Testis (tissue), 3 donors: ENCODE measurements around the gene OR2M4. TPM values are rescaled to one million over a fixed set of nuclear protein-coding genes. Genes with fewer than 3 reads are reported as not detected.

Experiments used
- DNase-seq: peaks from one replicate; pipeline ENCODE4 v3.0.0-alpha.2; 2019
- H3K27ac ChIP-seq, 2 donors: fragments of 200-600 bp; sonication (generic); one replicate each; pipeline ENCODE4 v1.5.1; 2019
- H3K27me3 ChIP-seq: fragments of 200-600 bp; sonication (generic); one replicate; pipeline ENCODE4 v1.5.1; 2019
- H3K36me3 ChIP-seq: fragments of 200-600 bp; sonication (generic); one replicate; pipeline ENCODE4 v1.5.1; 2017; ENCODE audit warnings: low read depth; ENCODE audit errors: missing control alignments
- H3K4me1 ChIP-seq: fragments of 200-600 bp; sonication (generic); one replicate; pipeline ENCODE4 v1.5.1; 2019
- H3K4me3 ChIP-seq, 2 donors: fragments of 200-600 bp; sonication (generic); one replicate each; pipeline ENCODE4 v1.5.1; 2017 to 2019
- H3K9me3 ChIP-seq: fragments of 200-600 bp; sonication (generic); one replicate; pipeline ENCODE4 v1.5.1; 2017
- POLR2A ChIP-seq: fragments of 450-650 bp; IDR thresholded peaks from one replicate; pipeline ENCODE4 v1.6.1; 2017; ENCODE audit warnings: antibody characterized with exemption, mild to moderate bottlenecking, moderate library complexity
- WGBS, 2 donors: methylation state at CpG; one replicate each; pipeline ENCODE4 v1.1.5; 2018; 5-methylcytosine and 5-hydroxymethylcytosine counted together
- intact Hi-C: fragments of 100-400 bp; cut with DNase I; formaldehyde crosslinking; loops from one replicate; pipeline ENCODE4 v1.15.1; 2023; ENCODE audit warnings: low total_unique reads
- polyA plus RNA-seq: library from polyadenylated mRNA; stranded (reverse); fragments of 350-450 nt; fragmentation: Illumina TruSeq; extraction: RNeasy Lipid Tissue Mini Kit (QIAGEN cat#74804); gene quantifications from one replicate; pipeline ENCODE4 v1.2.3, GENCODE V29; 2014; ENCODE audit warnings: low read depth, low replicate concordance; ENCODE audit not compliant: insufficient read depth
- total RNA-seq, 2 donors: library from RNA; depleted of rRNA; stranded (reverse); fragments of >200 nt; gene quantifications; one replicate each; pipeline ENCODE4 v1.2.3, GENCODE V29; 2016
- TF ChIP-seq, protein P1 (sequence below), 3 experiments: fragments of 450-650 bp in 2 of 3; fragments of 200-600 bp in 1 of 3; sonication (generic) in 1 of 3; IDR thresholded peaks; one replicate each; pipeline ENCODE4 v1.5.1; 2016 to 2019; ENCODE audit warnings: antibody characterized with exemption in 3 of 3, mild to moderate bottlenecking in 2 of 3, moderate library complexity in 1 of 3

Gene OR2M4
- total and polyA plus RNA-seq, 3 donors from 2014 or later = 0.19 to 0.39 TPM; not detected in 1

DNA sequence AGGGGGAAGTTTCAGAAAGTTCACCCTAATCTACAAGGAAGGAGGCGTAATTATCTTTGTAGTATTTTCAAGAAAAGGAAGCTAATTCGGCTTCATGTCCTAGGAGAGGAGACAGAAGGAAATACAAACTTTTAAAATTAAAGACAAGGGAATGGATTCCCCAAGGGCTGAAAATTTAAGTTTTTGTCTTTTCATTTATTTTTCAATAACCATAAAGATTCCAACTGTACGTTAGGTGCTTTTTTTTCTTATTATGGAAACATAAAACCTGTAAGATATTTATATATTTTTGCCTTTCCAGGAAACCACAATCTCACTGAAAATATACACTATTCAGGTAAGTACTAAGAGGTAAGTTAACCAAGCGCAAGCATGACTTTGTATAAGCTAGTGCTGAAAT is 34.3 kb upstream of the OR2M4 start, which contains the start of gene OR2M3:
Gene OR2M3, plus strand, starts transcription at position 301 of the 400 bp plus-strand sequence. CDS start 5,803 bp downstream, outside the sequence.
- no peaks in the 10 kb centered on the region for H3K36me3 ChIP-seq
- H3K9me3 ChIP-seq = no peaks in the 10 kb centered on the region
- no peaks in the 10 kb centered on the region for H3K27me3 ChIP-seq
- H3K27ac ChIP-seq = no peak within 1 kb of the TSS
- intact Hi-C loops = no loop called here
- no peak within 1 kb of the TSS for H3K4me3 ChIP-seq
- no peaks in the 10 kb centered on the region for H3K4me1 ChIP-seq
- DNase-seq = no peak
- no peak for TF ChIP-seq POLR2A
- TF ChIP-seq, protein P1, sequence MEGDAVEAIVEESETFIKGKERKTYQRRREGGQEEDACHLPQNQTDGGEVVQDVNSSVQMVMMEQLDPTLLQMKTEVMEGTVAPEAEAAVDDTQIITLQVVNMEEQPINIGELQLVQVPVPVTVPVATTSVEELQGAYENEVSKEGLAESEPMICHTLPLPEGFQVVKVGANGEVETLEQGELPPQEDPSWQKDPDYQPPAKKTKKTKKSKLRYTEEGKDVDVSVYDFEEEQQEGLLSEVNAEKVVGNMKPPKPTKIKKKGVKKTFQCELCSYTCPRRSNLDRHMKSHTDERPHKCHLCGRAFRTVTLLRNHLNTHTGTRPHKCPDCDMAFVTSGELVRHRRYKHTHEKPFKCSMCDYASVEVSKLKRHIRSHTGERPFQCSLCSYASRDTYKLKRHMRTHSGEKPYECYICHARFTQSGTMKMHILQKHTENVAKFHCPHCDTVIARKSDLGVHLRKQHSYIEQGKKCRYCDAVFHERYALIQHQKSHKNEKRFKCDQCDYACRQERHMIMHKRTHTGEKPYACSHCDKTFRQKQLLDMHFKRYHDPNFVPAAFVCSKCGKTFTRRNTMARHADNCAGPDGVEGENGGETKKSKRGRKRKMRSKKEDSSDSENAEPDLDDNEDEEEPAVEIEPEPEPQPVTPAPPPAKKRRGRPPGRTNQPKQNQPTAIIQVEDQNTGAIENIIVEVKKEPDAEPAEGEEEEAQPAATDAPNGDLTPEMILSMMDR (IDR thresholded peaks at IDR 0.05) = no peak
- WGBS, 2 donors = 57 to 60% methylated on average over 4 of the region's 4 CpGs

DNA sequence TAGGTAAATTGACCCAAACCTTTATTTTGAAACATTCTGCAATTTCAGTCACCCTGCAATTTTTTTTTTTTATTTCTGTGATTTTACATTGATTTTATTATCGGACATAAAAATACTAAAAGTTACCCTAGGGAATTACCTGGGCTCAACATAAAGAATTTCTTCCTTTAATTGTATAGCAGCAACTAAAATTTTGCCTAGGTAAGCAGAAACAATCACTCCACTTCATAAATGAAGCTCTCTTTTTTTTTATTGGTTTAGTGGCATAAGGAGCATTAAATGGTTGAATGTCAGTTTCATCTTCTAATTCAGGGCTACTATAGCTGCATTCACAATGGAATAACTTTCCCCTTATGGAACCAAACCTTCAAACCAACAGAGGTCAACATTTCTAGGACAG is 15.3 kb upstream of the OR2M4 start:
- no peak overlapping the region for H3K4me3 ChIP-seq
- H3K27me3 ChIP-seq = no peaks in the 10 kb centered on the region
- H3K9me3 ChIP-seq = no peaks in the 10 kb centered on the region
- H3K4me1 ChIP-seq = no peaks in the 10 kb centered on the region
- 98 to 100% methylated on average over 1 of the region's 1 CpG for WGBS, 2 donors
- H3K36me3 ChIP-seq = no peaks in the 10 kb centered on the region
- no peak overlapping the region for H3K27ac ChIP-seq
- intact Hi-C loops = no loop called here
- DNase-seq = no peak
- TF ChIP-seq POLR2A = no peak
- TF ChIP-seq, protein P1 (IDR thresholded peaks at IDR 0.05) = no peak

DNA sequence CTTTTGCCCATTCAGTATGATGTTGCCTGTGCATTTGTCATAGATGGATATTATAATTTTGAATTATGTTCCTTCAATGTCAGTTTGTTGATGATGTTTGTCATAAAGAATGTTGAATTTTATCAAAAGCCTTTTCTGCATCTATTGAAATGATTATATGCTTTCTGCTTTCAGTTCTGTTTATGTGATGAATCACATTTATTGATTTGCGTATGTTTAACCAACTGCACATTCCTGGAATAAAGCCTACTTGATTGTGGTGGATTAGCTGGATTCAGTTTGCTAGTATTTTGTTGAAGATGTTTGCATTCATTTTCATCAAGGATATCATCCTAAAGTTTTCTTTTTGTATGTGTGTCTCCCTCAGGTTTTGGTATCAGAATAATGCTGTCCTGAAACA is 5.7 kb upstream of the OR2M4 start:
- DNase-seq = no peak
- WGBS, 2 donors = 83 to 94% methylated on average over 1 of the region's 1 CpG
- Histone ChIP-seq H3K36me3 (no peaks in the 10 kb centered on the region), H3K4me1 (no peaks in the 10 kb centered on the region), H3K4me3 (no peak overlapping the region), H3K27ac (no peak overlapping the region), H3K9me3 (no peaks in the 10 kb centered on the region), H3K27me3 (no peaks in the 10 kb centered on the region)
- TF ChIP-seq POLR2A = no peak
- TF ChIP-seq, protein P1 (IDR thresholded peaks at IDR 0.05) = no peak
- intact Hi-C loops = no loop called here

DNA sequence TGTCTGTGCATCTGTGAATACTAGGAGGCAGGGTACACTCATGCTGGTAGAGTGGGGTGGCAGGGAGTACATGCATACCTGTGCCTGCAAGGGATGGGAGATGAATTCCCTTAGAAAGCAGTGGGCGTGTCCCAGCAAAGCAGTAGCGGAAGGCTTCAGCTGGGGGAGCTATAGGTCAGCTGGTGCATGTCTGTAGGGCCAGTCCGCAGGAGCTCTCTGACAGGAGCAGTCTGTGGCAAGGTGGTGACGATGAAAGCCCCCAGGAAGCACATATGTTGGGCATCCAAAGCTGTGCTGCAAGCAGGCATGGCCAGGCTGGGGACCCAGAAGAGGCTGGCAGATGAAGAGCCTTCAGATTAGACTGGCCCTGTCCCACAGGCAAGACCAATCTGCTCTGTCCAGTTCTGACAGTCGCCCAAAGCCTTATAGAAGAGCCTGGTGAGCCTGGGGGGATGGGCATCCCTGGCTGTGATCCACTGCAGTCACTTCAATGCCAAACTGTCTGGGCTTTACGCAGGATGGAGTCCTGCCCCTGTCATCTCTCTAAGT is 1.8 kb upstream of the OR2M4 start:
- Histone ChIP-seq H3K4me3 (no peak overlapping the region), H3K4me1 (no peaks in the 10 kb centered on the region), H3K36me3 (no peaks in the 10 kb centered on the region), H3K9me3 (no peaks in the 10 kb centered on the region), H3K27me3 (no peaks in the 10 kb centered on the region), H3K27ac (no peak overlapping the region)
- 71 to 74% methylated on average over 6 of the region's 6 CpGs for WGBS, 2 donors
- no peak for DNase-seq
- TF ChIP-seq, protein P1 (IDR thresholded peaks at IDR 0.05) = no peak
- TF ChIP-seq POLR2A = no peak
- intact Hi-C loops = no loop called here

DNA sequence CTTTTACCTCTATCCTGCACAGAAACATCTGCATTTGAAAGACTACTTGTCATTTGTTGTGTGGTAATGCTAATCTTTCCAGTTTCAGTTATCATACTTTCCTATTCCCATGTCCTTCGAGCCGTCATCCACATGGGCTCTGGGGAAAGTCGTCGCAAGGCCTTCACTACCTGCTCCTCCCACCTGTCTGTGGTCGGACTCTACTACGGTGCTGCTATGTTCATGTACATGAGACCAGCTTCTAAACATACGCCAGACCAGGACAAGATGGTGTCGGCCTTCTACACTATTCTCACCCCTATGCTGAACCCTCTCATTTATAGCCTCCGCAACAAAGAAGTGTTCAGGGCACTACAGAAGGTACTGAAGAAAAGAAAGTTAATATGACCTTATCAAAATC is 8.3 kb downstream of the OR2M4 start:
- WGBS, 2 donors = 87 to 95% methylated on average over 9 of the region's 9 CpGs
- Histone ChIP-seq H3K27ac (no peak overlapping the region), H3K27me3 (no peaks in the 10 kb centered on the region), H3K36me3 (no peaks in the 10 kb centered on the region), H3K4me1 (no peaks in the 10 kb centered on the region), H3K4me3 (no peak overlapping the region), H3K9me3 (no peaks in the 10 kb centered on the region)
- TF ChIP-seq, protein P1 (IDR thresholded peaks at IDR 0.05) = no peak
- TF ChIP-seq POLR2A = no peak
- intact Hi-C loops = no loop called here
- DNase-seq = no peak
